ENCODE measurements around the gene PLET1.
"Not testable (repeated sequence)": the region's sequence is repeated elsewhere in the genome, so short reads cannot be mapped to it uniquely, and the experiment has no call there.

- not testable (repeated sequence) for TF ChIP-seq CTCF (conservative IDR thresholded peaks at IDR 0.05 in 1 of 2, IDR thresholded peaks at IDR 0.05 in 1 of 2; ENCODE audit: low read depth in 1 of 2, low read length in 2 of 2); EZH2 (IDR thresholded peaks at IDR 0.05; ENCODE audit: low read length, missing control alignments)
These were observed 61.6 kb downstream of the PLET1 start for GRCh38 chr11:112199101-112199500.

All from fibroblast of lung (primary cell).